OCI-LY1 (cell line): ENCODE results near the gene HMG20A.

ENCODE experiments used
- H2AFZ ChIP-seq: fragments of 200-600 bp; sonication (generic), shearing (Covaris generic); 2 replicates; pipeline ENCODE4 v1.6.0; 2014; ENCODE audit warnings: antibody characterized with exemption, mild to moderate bottlenecking, low read length
- H3F3A ChIP-seq: fragments of 200-600 bp; sonication (generic), shearing (Covaris generic); 2 replicates; pipeline ENCODE4 v1.6.0; 2014; ENCODE audit warnings: mild to moderate bottlenecking, antibody characterized with exemption, low read length, moderate library complexity; ENCODE audit not compliant: insufficient read depth
- H3K27ac ChIP-seq: fragments of 200-600 bp; sonication (generic); 2 replicates; pipeline ENCODE4 v1.5.1; 2014; ENCODE audit warnings: low read length, mixed run types, mild to moderate bottlenecking, low read depth; ENCODE audit not compliant: poor library complexity, severe bottlenecking
- H3K27me3 ChIP-seq: fragments of 200-600 bp; sonication (generic); 2 replicates; pipeline ENCODE4 v1.6.0; 2014; ENCODE audit warnings: antibody characterized with exemption, mild to moderate bottlenecking, low read length, moderate library complexity; ENCODE audit not compliant: insufficient read depth
- H3K36me3 ChIP-seq: fragments of 200-600 bp; sonication (generic); 2 replicates; pipeline ENCODE4 v1.6.1; 2014; ENCODE audit warnings: mild to moderate bottlenecking, antibody characterized with exemption, low read length, moderate library complexity, mixed read lengths; ENCODE audit not compliant: insufficient read depth
- H3K4me1 ChIP-seq: fragments of 200-600 bp; sonication (generic); 2 replicates; pipeline ENCODE4 v1.5.1; 2014; ENCODE audit warnings: mild to moderate bottlenecking, low read length, moderate library complexity; ENCODE audit not compliant: insufficient read depth, severe bottlenecking
- H3K4me2 ChIP-seq: fragments of 200-600 bp; sonication (generic), shearing (Covaris generic); 2 replicates; pipeline ENCODE4 v1.6.1; 2014; ENCODE audit warnings: low read length
- H3K4me3 ChIP-seq: fragments of 200-600 bp; sonication (generic); 2 replicates; pipeline ENCODE4 v1.5.1; 2014; ENCODE audit warnings: low read length, low read depth, mild to moderate bottlenecking, mixed read lengths; ENCODE audit not compliant: poor library complexity, severe bottlenecking
- H3K79me2 ChIP-seq: fragments of 200-600 bp; shearing (Covaris generic); 2 replicates; pipeline ENCODE4 v1.6.1; 2016; ENCODE audit warnings: mixed run types, low read length, mixed read lengths; ENCODE audit not compliant: insufficient read depth
- H3K9ac ChIP-seq: fragments of 200-600 bp; sonication (generic), shearing (Covaris generic); 2 replicates; pipeline ENCODE4 v1.6.1; 2014; ENCODE audit warnings: mild to moderate bottlenecking, low read length, mixed read lengths
- H3K9me2 ChIP-seq: fragments of 200-600 bp; sonication (generic), shearing (Covaris generic); 2 replicates; pipeline ENCODE4 v1.6.1; 2014; ENCODE audit warnings: low read depth, mild to moderate bottlenecking, low read length, mixed read lengths
- H3K9me3 ChIP-seq: fragments of 200-600 bp; shearing (Covaris generic); 2 replicates; pipeline ENCODE4 v1.6.1; 2014; ENCODE audit warnings: low read length, mixed read lengths
- H4K20me1 ChIP-seq: fragments of 200-600 bp; sonication (generic), shearing (Covaris generic); 2 replicates; pipeline ENCODE4 v1.6.0; 2016; ENCODE audit warnings: mild to moderate bottlenecking, low read length; ENCODE audit not compliant: insufficient read depth
- CTCF ChIP-seq: fragments of 200-600 bp; sonication (generic), shearing (Covaris generic); IDR thresholded peaks from 2 replicates; pipeline ENCODE4 v1.5.1; 2017; ENCODE audit warnings: mild to moderate bottlenecking, antibody characterized with exemption, low read length, moderate library complexity, mixed read lengths
- EZH2 ChIP-seq: fragments of 200-600 bp; sonication (generic), shearing (Covaris generic); IDR thresholded peaks from 2 replicates; pipeline ENCODE4 v1.8.0; 2017; ENCODE audit warnings: borderline replicate concordance, mixed run types, mild to moderate bottlenecking, antibody characterized with exemption, low read length, moderate library complexity, mixed read lengths

The HMG20A gene

GRCh38 chr15:77503764-77504163, 83.1 kb downstream of the HMG20A start:
- H3K4me1 ChIP-seq, result no peaks in the 10 kb centered on the region
- H3K27me3 ChIP-seq, result no peaks in the 10 kb centered on the region
- no peaks in the 10 kb centered on the region for H3K79me2 ChIP-seq
- no peak overlapping the region for H3K4me2 ChIP-seq
- H4K20me1 ChIP-seq, result no peaks in the 10 kb centered on the region
- H3K27ac ChIP-seq, result no peak overlapping the region
- no peak overlapping the region for H3K9ac ChIP-seq
- no peaks in the 10 kb centered on the region for H3K36me3 ChIP-seq
- no peak overlapping the region for H3K4me3 ChIP-seq
- no peaks in the 10 kb centered on the region for H3K9me3 ChIP-seq
- TF ChIP-seq EZH2, result no peak
- H3F3A ChIP-seq, result no peaks in the 10 kb centered on the region
- no peak overlapping the region for H2AFZ ChIP-seq
- H3K9me2 ChIP-seq, result no peaks in the 10 kb centered on the region

- Histone ChIP-seq H3K4me2 (no peak overlapping the region), H3K9me3 (no peaks in the 10 kb centered on the region), H3K9ac (no peak overlapping the region), H3K27me3 (no peaks in the 10 kb centered on the region), H3K9me2 (no peaks in the 10 kb centered on the region), H4K20me1 (no peaks in the 10 kb centered on the region), H3K4me1 (no peaks in the 10 kb centered on the region), H3K79me2 (no peaks in the 10 kb centered on the region), H3K27ac (no peak overlapping the region), H3K36me3 (no peaks in the 10 kb centered on the region), H3K4me3 (no peak overlapping the region), H2AFZ (no peak overlapping the region), H3F3A (no peaks in the 10 kb centered on the region)
- TF ChIP-seq EZH2 (no peak), CTCF (no peak)
Measured at GRCh38 chr15:77504306-77504705, 83.6 kb downstream of the HMG20A start.

- no peak overlapping the region for H3K4me2 ChIP-seq
- H3K9ac ChIP-seq, result no peak overlapping the region
- H3K4me3 ChIP-seq, result no peak overlapping the region
- H2AFZ ChIP-seq, result no peak overlapping the region
- H3K27me3 ChIP-seq, result no peaks in the 10 kb centered on the region
- H3K79me2 ChIP-seq, result no peaks in the 10 kb centered on the region
- no peak for TF ChIP-seq CTCF
- no peak for TF ChIP-seq EZH2
- no peaks in the 10 kb centered on the region for H3K36me3 ChIP-seq
- no peaks in the 10 kb centered on the region for H3F3A ChIP-seq
- no peaks in the 10 kb centered on the region for H3K9me2 ChIP-seq
- no peaks in the 10 kb centered on the region for H3K4me1 ChIP-seq
- H4K20me1 ChIP-seq, result no peaks in the 10 kb centered on the region
- no peaks in the 10 kb centered on the region for H3K9me3 ChIP-seq
- no peak overlapping the region for H3K27ac ChIP-seq
Measured at GRCh38 chr15:77504871-77505270, 84.2 kb downstream of the HMG20A start.

- no peak overlapping the region for H3K9ac ChIP-seq
- TF ChIP-seq CTCF (no peak), EZH2 (no peak)
- H2AFZ ChIP-seq, result no peak overlapping the region
- no peak overlapping the region for H3K4me2 ChIP-seq
- no peaks in the 10 kb centered on the region for H3K9me2 ChIP-seq
- H3K9me3 ChIP-seq, result no peaks in the 10 kb centered on the region
- no peaks in the 10 kb centered on the region for H3K36me3 ChIP-seq
- H3F3A ChIP-seq, result no peaks in the 10 kb centered on the region
- H3K79me2 ChIP-seq, result no peaks in the 10 kb centered on the region
- no peaks in the 10 kb centered on the region for H3K4me1 ChIP-seq
- no peaks in the 10 kb centered on the region for H4K20me1 ChIP-seq
- no peak overlapping the region for H3K27ac ChIP-seq
- H3K4me3 ChIP-seq, result no peak overlapping the region
- no peaks in the 10 kb centered on the region for H3K27me3 ChIP-seq
Measured at GRCh38 chr15:77505556-77505955, 84.9 kb downstream of the HMG20A start.
